Muscle of leg (tissue), 11 donors: Measurements from ENCODE around the gene PPP1R18. TPM values are rescaled to one million over a fixed set of nuclear protein-coding genes. Genes with fewer than 3 reads are reported as not detected.
"Not testable (repeated sequence)": the region's sequence is repeated elsewhere in the genome, so short reads cannot be mapped to it uniquely, and the experiment has no call there.

Experiments used
- DNase-seq: peaks from one replicate; pipeline ENCODE4 v3.0.0; 2013
- H3K27ac ChIP-seq: one replicate; pipeline ENCODE4 v1.5.1; 2013; ENCODE audit warnings: mild to moderate bottlenecking, low read length, control low read depth
- H3K27me3 ChIP-seq: one replicate; pipeline ENCODE4 v1.6.1; 2013; ENCODE audit warnings: low read length; ENCODE audit not compliant: control insufficient read depth, insufficient read depth
- H3K36me3 ChIP-seq: one replicate; pipeline ENCODE4 v1.6.1; 2013; ENCODE audit warnings: low read length; ENCODE audit not compliant: control insufficient read depth, insufficient read depth
- H3K4me1 ChIP-seq: one replicate; pipeline ENCODE4 v1.6.1; 2013; ENCODE audit warnings: low read length; ENCODE audit not compliant: control insufficient read depth, insufficient read depth
- H3K4me3 ChIP-seq: one replicate; pipeline ENCODE4 v1.5.1; 2013; ENCODE audit warnings: low read length, control low read depth
- H3K9me3 ChIP-seq: replicated peaks from 2 replicates; pipeline ENCODE4 v1.6.1; 2013; ENCODE audit warnings: low read depth, low read length; ENCODE audit not compliant: control insufficient read depth
- WGBS: methylation state at CpG from one replicate; pipeline ENCODE4 v1.1.5; 2013; ENCODE audit warnings: missing lambda C conversion rate; ENCODE audit not compliant: insufficient coverage; 5-methylcytosine and 5-hydroxymethylcytosine counted together
- polyA plus RNA-seq, 8 donors: library from polyadenylated mRNA; unstranded; fragments of 120-200 nt; gene quantifications; one replicate each; pipeline versions ENCODE4 v1.2.1 to v1.2.3, GENCODE V29; 2013; ENCODE audit warnings: inconsistent platforms in 1 of 8, low replicate concordance in 1 of 8; ENCODE audit not compliant: insufficient read length in 8 of 8, insufficient read depth in 1 of 8
- total RNA-seq: library from RNA; stranded (reverse); fragments of 120-200 nt; gene quantifications from one replicate; pipeline ENCODE4 v1.2.4, GENCODE V29; 2013

PPP1R18 gene
- total and polyA plus RNA-seq, 9 donors, result 19.3 to 54.3 (median 44.5) TPM

DNA sequence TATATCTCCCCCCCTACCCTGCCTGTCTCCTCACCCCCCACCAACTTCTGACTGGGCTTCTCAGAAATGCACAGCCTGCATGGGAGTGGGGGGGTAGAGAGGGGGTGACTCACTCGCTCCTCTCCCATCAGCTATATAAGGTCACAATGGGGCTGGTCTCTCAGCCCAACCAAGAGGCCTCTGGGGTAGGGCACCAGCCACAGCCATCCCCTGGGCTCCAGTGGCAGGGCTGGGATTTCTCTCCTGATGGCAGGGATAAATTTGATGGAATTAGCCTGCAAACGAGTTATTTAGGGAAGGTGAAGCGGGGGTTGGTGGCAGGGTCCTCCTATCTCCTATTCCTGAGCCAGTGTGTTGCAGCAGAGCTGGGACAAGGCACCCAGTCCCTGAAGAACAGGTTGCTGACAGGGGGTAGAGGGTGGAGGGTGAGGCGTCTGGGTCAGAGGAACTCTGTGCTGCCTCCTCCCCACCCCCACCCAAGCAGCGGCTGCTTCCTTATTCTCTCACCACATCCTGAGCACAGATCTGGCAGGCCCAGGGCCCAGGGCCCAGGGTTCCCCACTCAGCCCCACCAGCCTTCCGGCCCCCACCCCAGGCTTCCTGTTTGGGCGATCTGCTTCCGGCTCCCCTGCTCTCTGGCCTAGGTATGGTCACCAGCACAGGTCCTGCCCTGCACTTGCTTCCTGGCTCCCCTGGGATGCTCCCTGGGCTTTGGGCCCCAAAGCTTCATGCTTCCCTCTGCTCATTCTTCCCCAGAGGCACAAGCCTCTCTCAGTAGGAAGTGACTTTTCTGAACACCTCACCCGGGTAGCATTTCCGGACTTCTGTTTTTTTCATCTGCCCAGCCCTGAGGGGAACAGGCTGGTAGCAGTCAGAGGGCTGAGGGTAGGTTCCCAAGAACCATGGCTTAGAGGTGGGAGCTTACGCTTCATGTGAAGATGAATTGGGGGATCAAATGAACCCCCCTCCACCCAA, 4.0 kb downstream of the PPP1R18 start:
- H3K36me3 ChIP-seq, result peaks cover 58% of the 10 kb centered on the region
- H3K4me1 ChIP-seq, result peaks cover 66% of the 10 kb centered on the region

DNA sequence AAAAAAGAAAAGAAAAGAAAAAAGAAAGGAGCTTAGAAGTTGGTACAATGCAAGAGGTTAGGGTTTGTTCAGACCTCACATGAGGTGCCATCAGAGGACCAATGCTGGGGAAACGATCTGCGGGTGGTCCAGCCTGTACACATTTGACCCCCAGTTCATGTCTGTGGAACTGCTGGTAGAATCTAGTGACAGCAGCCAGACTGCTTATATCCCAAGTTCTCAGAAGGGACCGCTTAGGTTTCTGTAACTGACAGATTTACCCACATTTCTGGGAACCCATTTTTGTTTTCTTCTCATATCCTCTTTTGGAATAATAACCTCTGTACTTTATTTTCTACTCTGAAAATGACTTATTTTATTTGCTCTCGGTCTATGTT, 4.7 kb downstream of the PPP1R18 start:
- WGBS, result 52% methylated on average over 3 of the region's 4 CpGs
- Histone ChIP-seq H3K36me3 (peaks cover 65% of the 10 kb centered on the region), H3K4me3 (peak overlapping the region; percentile 99), H3K27me3 (no peaks in the 10 kb centered on the region), H3K27ac (peak overlapping the region; percentile 90), H3K4me1 (peaks cover 66% of the 10 kb centered on the region), H3K9me3 (no peaks in the 10 kb centered on the region)
- no peak for DNase-seq

More for the DNA sequence above, 4.0 kb downstream of the PPP1R18 start:
- DNase-seq, result peak; percentile 87
- WGBS, result 10% methylated on average over 6 of the region's 11 CpGs
- Histone ChIP-seq H3K27ac (peak overlapping the region; percentile 90), H3K9me3 (no peaks in the 10 kb centered on the region), H3K27me3 (no peaks in the 10 kb centered on the region), H3K4me3 (peak overlapping the region; percentile 99)

DNA sequence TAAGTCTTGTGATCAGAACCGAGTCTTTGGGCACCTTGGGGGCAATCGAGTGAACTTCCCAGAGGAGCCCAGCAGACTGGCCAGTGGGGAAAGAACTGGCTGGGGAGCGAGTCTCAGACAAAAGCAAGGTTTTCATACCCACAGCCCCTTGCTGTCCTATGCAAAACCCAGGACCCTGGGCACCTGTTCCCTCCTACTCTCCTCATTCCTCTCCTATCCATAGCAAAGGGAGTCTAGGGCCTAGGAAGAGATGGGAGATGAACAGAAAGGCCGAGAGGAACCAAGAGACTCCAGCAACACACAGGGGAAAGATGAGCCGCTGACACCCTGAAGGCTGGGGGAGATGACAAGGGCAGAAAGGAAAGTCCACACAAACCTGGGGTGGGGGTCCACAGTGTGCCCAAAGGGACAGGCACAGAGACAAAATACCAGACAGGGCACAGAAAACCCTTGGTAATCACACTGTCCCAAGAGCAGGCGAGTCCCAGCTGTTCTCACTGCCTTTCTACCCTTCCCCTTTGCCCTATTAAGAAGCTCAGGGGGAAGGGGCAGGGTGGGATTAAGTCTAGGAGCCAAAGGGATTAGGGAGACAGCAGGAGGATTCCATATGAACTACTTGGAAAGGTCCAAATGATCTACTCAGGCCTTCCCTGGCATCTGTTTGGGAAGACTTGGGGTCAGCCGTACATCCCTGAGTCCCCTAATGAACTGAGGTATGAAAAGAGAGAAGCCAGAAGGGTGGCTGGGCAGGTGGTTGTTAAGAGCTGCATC, 6.5 kb downstream of the PPP1R18 start:
- peaks cover 67% of the 10 kb centered on the region for H3K36me3 ChIP-seq

DNA sequence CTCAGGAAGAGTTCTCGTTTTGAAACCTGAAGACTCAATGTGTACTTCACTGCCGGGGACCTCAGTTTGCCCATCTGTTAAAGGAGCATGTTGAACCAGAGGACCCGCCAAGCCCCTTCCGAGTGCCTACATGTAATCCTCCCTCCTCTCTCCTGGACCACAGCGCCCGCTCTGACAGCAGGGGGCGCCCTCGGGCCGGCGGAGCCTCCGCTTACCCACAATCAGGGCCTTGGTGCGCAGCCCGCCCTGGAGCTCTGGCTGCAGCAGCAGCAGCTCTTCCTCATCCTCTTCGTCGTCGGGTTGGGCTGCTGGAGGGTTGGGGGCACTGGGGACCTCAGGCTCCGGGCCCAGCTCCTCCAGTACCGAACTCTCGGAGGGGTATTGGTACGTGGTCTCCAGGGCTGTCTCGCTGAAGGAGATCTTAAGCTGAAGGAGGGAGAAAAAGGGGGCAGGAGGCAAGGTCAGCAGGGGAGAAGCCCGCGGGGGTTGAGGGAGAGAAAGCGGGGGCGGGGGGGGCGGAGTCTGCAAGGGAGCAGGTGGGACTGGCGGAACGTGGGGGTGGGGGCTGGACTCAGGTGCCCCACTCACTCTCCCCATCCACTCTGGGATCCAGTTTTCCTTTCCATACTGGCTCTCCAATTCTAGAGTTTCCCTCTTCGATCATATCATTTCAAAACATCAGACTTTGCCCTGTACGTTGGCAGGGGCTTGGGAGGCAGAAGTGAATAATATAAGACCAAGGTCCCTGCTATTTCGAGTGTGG, 7.3 kb downstream of the PPP1R18 start:
- Histone ChIP-seq H3K27me3 (no peaks in the 10 kb centered on the region), H3K27ac (peak overlapping the region; percentile 13), H3K9me3 (no peaks in the 10 kb centered on the region), H3K36me3 (peaks cover 64% of the 10 kb centered on the region), H3K4me3 (no peak overlapping the region), H3K4me1 (peaks cover 45% of the 10 kb centered on the region)
- peak; percentile 87 for DNase-seq
- 16% methylated on average over 6 of the region's 31 CpGs for WGBS

More for the DNA sequence above, 6.5 kb downstream of the PPP1R18 start:
- peaks cover 52% of the 10 kb centered on the region for H3K4me1 ChIP-seq
- peak overlapping the region; percentile 13 for H3K27ac ChIP-seq
- no peaks in the 10 kb centered on the region for H3K9me3 ChIP-seq
- H3K4me3 ChIP-seq, result no peak overlapping the region
- no peaks in the 10 kb centered on the region for H3K27me3 ChIP-seq
- WGBS, result 44% methylated on average over 1 of the region's 7 CpGs
- DNase-seq, result no peak

DNA sequence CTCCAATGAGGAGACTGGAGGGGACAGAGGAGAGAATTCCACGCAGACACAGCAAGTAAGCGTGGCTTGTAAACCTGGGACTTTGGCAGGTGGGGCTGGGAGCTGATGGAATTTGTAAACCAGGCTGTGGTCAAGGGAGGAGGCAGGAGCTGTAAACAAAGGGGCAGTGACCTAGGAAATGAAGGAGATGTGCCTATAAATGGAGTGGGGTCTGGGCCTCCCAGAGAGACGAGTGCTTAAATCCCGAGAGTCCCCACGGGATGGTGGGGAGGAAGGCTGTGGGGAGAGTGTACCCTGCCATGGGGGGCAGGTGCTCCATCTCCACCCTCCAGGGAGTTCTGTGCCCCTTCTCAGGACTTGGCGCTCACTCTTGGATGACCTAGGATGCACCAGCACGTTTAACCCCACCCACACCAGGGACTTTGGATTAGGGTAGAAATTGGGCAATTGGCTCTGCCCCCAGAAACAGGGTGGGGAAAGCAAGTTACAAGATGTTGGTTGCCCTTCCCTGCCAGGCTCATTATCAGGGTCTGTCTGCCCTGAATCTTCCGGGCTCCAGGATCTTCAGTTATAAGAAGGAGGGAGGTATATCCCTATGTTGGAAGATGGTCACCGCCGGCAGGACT, 9.7 kb downstream of the PPP1R18 start:
- Histone ChIP-seq H3K9me3 (no peaks in the 10 kb centered on the region), H3K27ac (no peak overlapping the region), H3K4me3 (no peak overlapping the region), H3K4me1 (peaks cover 28% of the 10 kb centered on the region), H3K27me3 (no peaks in the 10 kb centered on the region), H3K36me3 (peaks cover 50% of the 10 kb centered on the region)
- WGBS, result 74% methylated on average over 4 of the region's 10 CpGs
- DNase-seq, result no peak

DNA sequence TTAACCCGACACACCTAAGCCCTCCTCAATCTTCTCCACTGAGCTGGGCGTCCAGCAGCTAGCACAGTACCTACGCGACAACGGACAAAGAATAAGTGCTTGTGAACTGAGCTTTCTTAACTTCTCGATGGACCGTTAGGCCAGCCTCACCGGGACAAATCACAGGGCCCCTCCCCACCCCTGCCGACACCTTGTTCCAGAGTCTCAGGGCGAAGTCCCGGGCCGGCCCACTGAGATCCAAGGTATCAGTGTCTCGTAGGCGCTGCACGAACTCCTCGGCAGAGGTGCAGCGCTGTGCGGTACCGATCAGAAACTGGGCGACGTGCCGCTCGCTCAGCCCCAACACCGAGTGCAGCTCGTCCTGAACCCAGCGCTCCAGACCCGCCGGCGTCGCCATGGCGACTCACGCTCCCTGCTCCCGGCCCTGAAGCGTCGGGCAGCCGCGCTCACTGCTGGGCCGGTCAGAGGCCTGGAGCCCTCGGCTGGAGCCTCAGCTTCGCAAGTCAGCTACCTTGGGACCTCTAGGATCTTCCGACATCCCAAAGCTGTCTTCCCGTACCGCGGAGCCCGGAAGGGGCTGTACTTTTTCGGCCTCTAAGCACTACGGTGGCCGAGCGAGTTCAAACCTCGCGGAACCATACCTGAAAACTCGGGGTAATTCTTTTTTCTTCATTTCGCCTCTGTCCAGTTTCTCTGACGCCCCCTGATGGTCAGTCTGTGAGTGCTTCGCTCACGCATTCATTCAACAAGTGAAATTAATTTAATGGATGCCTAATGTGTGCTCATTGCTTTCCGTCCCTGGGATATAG, 13.8 kb downstream of the PPP1R18 start, which contains the start of gene DHX16:
Gene DHX16, minus strand, starts transcription at position 562 of the 809 bp plus-strand sequence. Its CDS starts 165 bp downstream, at position 397.
- H3K27me3 ChIP-seq, result no peaks in the 10 kb centered on the region
- H3K36me3 ChIP-seq, result peaks cover 47% of the 10 kb centered on the region
- WGBS, result under 1% methylated on average over 45 of the region's 57 CpGs
- peaks cover 10% of the 10 kb centered on the region for H3K4me1 ChIP-seq
- H3K4me3 ChIP-seq, result peak within 1 kb of the TSS; percentile 74
- peak; percentile 99 for DNase-seq
- peak within 1 kb of the TSS; percentile 48 for H3K27ac ChIP-seq
- H3K9me3 ChIP-seq, result no peaks in the 10 kb centered on the region

GRCh38 chr6:30670760-30671527, 15.5 kb downstream of the PPP1R18 start:
- Histone ChIP-seq H3K36me3 (peaks cover 38% of the 10 kb centered on the region), H3K4me1 (peaks cover 10% of the 10 kb centered on the region), H3K9me3 (no peaks in the 10 kb centered on the region), H3K27ac (no peak overlapping the region), H3K27me3 (no peaks in the 10 kb centered on the region), H3K4me3 (no peak overlapping the region)
- no peak for DNase-seq
- WGBS, result 78% methylated on average over 17 of the region's 27 CpGs

GRCh38 chr6:30666300-30666699, 20.1 kb downstream of the PPP1R18 start:
- H3K27me3 ChIP-seq, H3K9me3 ChIP-seq, H3K4me1 ChIP-seq, H3K4me3 ChIP-seq, DNase-seq, H3K27ac ChIP-seq: not testable (repeated sequence)
- H3K36me3 ChIP-seq, result peaks cover 79% of the 10 kb centered on the region
- WGBS, result 88% methylated on average over 1 of the region's 2 CpGs
